ENCODE results near the gene SMARCC1.

Gene SMARCC1

GRCh38 chr3:47716656-47717055, 65.0 kb downstream of the SMARCC1 start:
- no peak for DNase-seq (ENCODE audit: low read depth)
- TF ChIP-seq CTCF (IDR thresholded peaks at IDR 0.05; ENCODE audit: insufficient read depth, low read depth, low read length, missing control alignments), result no peak
- H3K4me3 ChIP-seq (ENCODE audit: low read length), result no peak overlapping the region

GRCh38 chr3:47715928-47716327, 65.8 kb downstream of the SMARCC1 start:
- peak; percentile 33 for DNase-seq (ENCODE audit: low read depth)
- H3K4me3 ChIP-seq (ENCODE audit: low read length), result no peak overlapping the region
- no peak for TF ChIP-seq CTCF (IDR thresholded peaks at IDR 0.05; ENCODE audit: insufficient read depth, low read depth, low read length, missing control alignments)

GRCh38 chr3:47714606-47715005, 67.1 kb downstream of the SMARCC1 start:
- no peak for TF ChIP-seq CTCF (IDR thresholded peaks at IDR 0.05; ENCODE audit: insufficient read depth, low read depth, low read length, missing control alignments)
- no peak for DNase-seq (ENCODE audit: low read depth)
- H3K4me3 ChIP-seq (ENCODE audit: low read length), result no peak overlapping the region

GRCh38 chr3:47713655-47714054, 68.0 kb downstream of the SMARCC1 start:
- H3K4me3 ChIP-seq (ENCODE audit: low read length), result no peak overlapping the region
- TF ChIP-seq CTCF (IDR thresholded peaks at IDR 0.05; ENCODE audit: insufficient read depth, low read depth, low read length, missing control alignments), result no peak
- no peak for DNase-seq (ENCODE audit: low read depth)

- DNase-seq (ENCODE audit: low read depth), result no peak
- no peak for TF ChIP-seq CTCF (IDR thresholded peaks at IDR 0.05; ENCODE audit: insufficient read depth, low read depth, low read length, missing control alignments)
- no peak overlapping the region for H3K4me3 ChIP-seq (ENCODE audit: low read length)
Measured at GRCh38 chr3:47712398-47712797, 69.3 kb downstream of the SMARCC1 start.

GRCh38 chr3:47711596-47711995, 70.1 kb downstream of the SMARCC1 start:
- no peak for TF ChIP-seq CTCF (IDR thresholded peaks at IDR 0.05; ENCODE audit: insufficient read depth, low read depth, low read length, missing control alignments)

GRCh38 chr3:47705391-47705790, 76.3 kb downstream of the SMARCC1 start:
- no peak for TF ChIP-seq CTCF (IDR thresholded peaks at IDR 0.05; ENCODE audit: insufficient read depth, low read depth, low read length, missing control alignments)
- no peak overlapping the region for H3K4me3 ChIP-seq (ENCODE audit: low read length)
- no peak for DNase-seq (ENCODE audit: low read depth)

More at GRCh38 chr3:47711596-47711995, 70.1 kb downstream of the SMARCC1 start:
- H3K4me3 ChIP-seq (ENCODE audit: low read length), result no peak overlapping the region
- no peak for DNase-seq (ENCODE audit: low read depth)

Data from epithelial cell of esophagus (primary cell).